Calu3 (cell line): ENCODE data around the gene LST1. TPM values are rescaled to one million over a fixed set of nuclear protein-coding genes. Genes with fewer than 3 reads are reported as not detected.

Experiments
- BruUV-seq: library from RNA; stranded (reverse); fragments of 400-500 nt; replicated peaks from 2 replicates; lab custom pipeline; 2021; lab: Mats Ljungman, UMichigan
- CTCF ChIA-PET: fragments of 300-600 bp; sonication (Branson Sonifier 250); formaldehyde crosslinking; loops from one replicate; lab custom pipeline; 2022; ENCODE audit warnings: antibody characterized with exemption; lab: Charles Lee
- DNase-seq: peaks from one replicate; pipeline ENCODE4 v3.0.0; 2022
- H3K27ac Mint-ChIP-seq: one replicate; pipeline ENCODE4 v1.8.0; 2022; ENCODE audit warnings: mixed read lengths; ENCODE audit not compliant: unreplicated experiment
- H3K27me3 Mint-ChIP-seq: one replicate; pipeline ENCODE4 v1.8.0; 2022; ENCODE audit warnings: mixed read lengths; ENCODE audit not compliant: unreplicated experiment
- H3K36me3 Mint-ChIP-seq: one replicate; pipeline ENCODE4 v1.8.0; 2022; ENCODE audit warnings: mild to moderate bottlenecking, moderate library complexity, mixed read lengths; ENCODE audit not compliant: insufficient read depth, unreplicated experiment
- H3K4me1 Mint-ChIP-seq: one replicate; pipeline ENCODE4 v1.8.0; 2022; ENCODE audit warnings: mild to moderate bottlenecking, low read depth, mixed read lengths; ENCODE audit not compliant: unreplicated experiment
- H3K4me3 Mint-ChIP-seq: one replicate; pipeline ENCODE4 v1.8.0; 2022; ENCODE audit warnings: mild to moderate bottlenecking, low read depth, moderate library complexity, mixed read lengths; ENCODE audit not compliant: unreplicated experiment
- H3K9me3 Mint-ChIP-seq: one replicate; pipeline ENCODE4 v1.8.0; 2022; ENCODE audit warnings: low read depth, mixed read lengths; ENCODE audit not compliant: unreplicated experiment
- CTCF ChIP-seq: fragments of 200-600 bp; IDR thresholded peaks from one replicate; pipeline ENCODE4 v1.8.0; 2022; ENCODE audit warnings: antibody characterized with exemption; ENCODE audit not compliant: unreplicated experiment
- intact Hi-C: fragments of 100-400 bp; cut with micrococcal nuclease; formaldehyde crosslinking; loops from one replicate; pipeline ENCODE4 v1.10.0; 2022; ENCODE audit not compliant: unreplicated experiment
- total RNA-seq: library from RNA; stranded (reverse); gene quantifications from 2 replicates; pipeline ENCODE4 v1.2.3, GENCODE V29; 2022

Gene LST1
- total RNA-seq, 1 experiment from 2014 or later = 0.94 TPM

GRCh38 chr6:31622684-31623091, 36.6 kb downstream of the LST1 start:
- Mint-ChIP-seq H3K4me3 (peak overlapping the region; percentile 84), H3K9me3 (no peaks in the 10 kb centered on the region), H3K4me1 (peaks cover 18% of the 10 kb centered on the region), H3K27ac (peak overlapping the region; percentile 87), H3K27me3 (no peaks in the 10 kb centered on the region), H3K36me3 (peaks cover 80% of the 10 kb centered on the region)
- intact Hi-C loops = no loop called here
- peak; percentile 51 for DNase-seq
- CTCF ChIA-PET = interaction anchor here (0.6 to 2.9 kb wide), 6 partner anchors 13 to 163 kb away, joined by 3 to 15 read pairs (median 3); partner anchors contain the start of gene BAG6
- TF ChIP-seq CTCF = no peak
- no TSS peak for BruUV-seq

DNA sequence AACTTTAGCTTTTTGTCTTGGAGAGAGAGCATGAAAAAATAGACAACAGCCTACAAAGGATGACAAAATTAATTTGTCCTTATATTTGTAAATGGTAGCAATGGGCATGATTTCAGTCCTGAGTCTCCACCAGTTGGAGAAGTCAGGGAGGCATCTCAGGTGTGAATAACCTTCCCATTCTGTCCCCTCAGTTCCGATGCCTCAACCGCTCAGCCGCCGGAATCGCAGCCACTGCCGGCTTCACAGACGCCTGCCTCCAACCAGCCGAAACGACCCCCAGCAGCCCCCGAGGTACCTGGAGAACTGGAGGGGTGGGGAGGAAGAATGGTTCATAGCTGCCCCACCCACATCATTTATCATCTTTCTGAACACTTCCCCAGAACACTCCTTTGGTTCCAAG, 38.0 kb downstream of the LST1 start:
- H3K27ac Mint-ChIP-seq = no peak overlapping the region
- no peaks in the 10 kb centered on the region for H3K9me3 Mint-ChIP-seq
- DNase-seq = no peak
- no peak for TF ChIP-seq CTCF
- BruUV-seq = no TSS peak
- H3K4me1 Mint-ChIP-seq = peaks cover 21% of the 10 kb centered on the region
- H3K4me3 Mint-ChIP-seq = no peak overlapping the region
- intact Hi-C loops = no loop called here
- H3K27me3 Mint-ChIP-seq = no peaks in the 10 kb centered on the region
- CTCF ChIA-PET = interaction anchor here (0.6 to 1.5 kb wide), 2 partner anchors 15 to 31 kb away, joined by 3 to 6 read pairs; partner anchors contain the start of gene APOM
- peaks cover 94% of the 10 kb centered on the region for H3K36me3 Mint-ChIP-seq

GRCh38 chr6:31626952-31627351, 40.9 kb downstream of the LST1 start:
- peaks cover 100% of the 10 kb centered on the region for H3K36me3 Mint-ChIP-seq
- CTCF ChIA-PET = interaction anchor here (0.7 to 1.2 kb wide), 2 partner anchors 25 to 112 kb away, joined by 3 read pairs; partner anchors contain the start of gene BAG6
- no TSS peak for BruUV-seq

GRCh38 chr6:31627690-31628287, 41.7 kb downstream of the LST1 start:
- no peak for TF ChIP-seq CTCF
- intact Hi-C loops = no loop called here
- Mint-ChIP-seq H3K9me3 (no peaks in the 10 kb centered on the region), H3K36me3 (peaks cover 100% of the 10 kb centered on the region), H3K4me3 (no peak overlapping the region), H3K27ac (no peak overlapping the region), H3K4me1 (peaks cover 9% of the 10 kb centered on the region), H3K27me3 (no peaks in the 10 kb centered on the region)
- DNase-seq = no peak
- BruUV-seq = no TSS peak
- CTCF ChIA-PET = no interaction called here

More at GRCh38 chr6:31626952-31627351, 40.9 kb downstream of the LST1 start:
- intact Hi-C loops = no loop called here
- H3K4me3 Mint-ChIP-seq = no peak overlapping the region
- no peak for TF ChIP-seq CTCF
- no peaks in the 10 kb centered on the region for H3K9me3 Mint-ChIP-seq
- no peaks in the 10 kb centered on the region for H3K27me3 Mint-ChIP-seq
- no peak for DNase-seq
- peaks cover 17% of the 10 kb centered on the region for H3K4me1 Mint-ChIP-seq
- peak overlapping the region; percentile 3 for H3K27ac Mint-ChIP-seq
